HepG2 (cell line): ENCODE measurements around the gene CYP2C19. TPM values are rescaled to one million over a fixed set of nuclear protein-coding genes. Genes with fewer than 3 reads are reported as not detected.

ENCODE experiments used
- ATF4 ChIP-seq, 2 experiments: fragments of 450-650 bp in 1 of 2; sonication (generic) in 1 of 2; formaldehyde crosslinking; IDR thresholded peaks; 2 replicates each; pipeline versions ENCODE4 v1.5.0 to v1.8.0; 2020 to 2022; ENCODE audit warnings: mild to moderate bottlenecking in 1 of 2, missing genetic modification reagents in 1 of 2
- FOSL1 ChIP-seq: sonication (generic); formaldehyde crosslinking; IDR thresholded peaks from 2 replicates; pipeline ENCODE4 v1.9.0; 2021; ENCODE audit warnings: missing genetic modification reagents, borderline replicate concordance
- FOXA1 ChIP-seq, 2 experiments: fragments of 450-650 bp in 1 of 2; sonication (generic) in 1 of 2; formaldehyde crosslinking in 1 of 2; IDR thresholded peaks; 2 replicates each; pipeline versions ENCODE4 v1.4.0 to v1.6.1; 2016 to 2020; ENCODE audit warnings: missing genetic modification reagents in 1 of 2
- GATA4 ChIP-seq: sonication (generic); IDR thresholded peaks from 2 replicates; pipeline ENCODE4 v1.6.1; 2016; ENCODE audit warnings: antibody characterized with exemption, low read depth, borderline replicate concordance
- GFI1 ChIP-seq: sonication (generic); formaldehyde crosslinking; IDR thresholded peaks from 2 replicates; pipeline ENCODE4 v1.5.0; 2020; ENCODE audit warnings: missing genetic modification reagents, mild to moderate bottlenecking, borderline replicate concordance
- HDAC2 ChIP-seq: sonication (generic); formaldehyde crosslinking; IDR thresholded peaks from 2 replicates; pipeline ENCODE4 v1.4.0; 2020; ENCODE audit warnings: missing genetic modification reagents
- HNF4G ChIP-seq, 2 experiments: sonication (generic) in 1 of 2; formaldehyde crosslinking in 1 of 2; IDR thresholded peaks; 2 replicates each; pipeline versions ENCODE4 v1.4.0 to v1.6.1; 2011 to 2020; ENCODE audit warnings: borderline replicate concordance in 2 of 2, low read depth in 2 of 2, mild to moderate bottlenecking in 2 of 2, low read length in 1 of 2, missing genetic modification reagents in 1 of 2, moderate library complexity in 1 of 2
- HOMEZ ChIP-seq: IDR thresholded peaks from 2 replicates; pipeline ENCODE4 v1.6.1; 2016; ENCODE audit warnings: low read depth
- IRX3 ChIP-seq: sonication (generic); formaldehyde crosslinking; IDR thresholded peaks from 2 replicates; pipeline ENCODE4 v1.8.1; 2023; ENCODE audit warnings: mild to moderate bottlenecking, low read depth, missing genetic modification reagents, borderline replicate concordance
- ISL2 ChIP-seq: sonication (generic); formaldehyde crosslinking; IDR thresholded peaks from 2 replicates; pipeline ENCODE4 v1.5.0; 2020; ENCODE audit warnings: missing genetic modification reagents
- KDM6A ChIP-seq: IDR thresholded peaks from 2 replicates; pipeline ENCODE4 v1.6.1; 2016; ENCODE audit warnings: low read depth
- KLF16 ChIP-seq, 2 experiments: sonication (generic) in 1 of 2; formaldehyde crosslinking in 1 of 2; IDR thresholded peaks; 2 replicates each; pipeline versions ENCODE4 v1.6.1 to v1.8.0; 2016 to 2023; ENCODE audit warnings: missing genetic modification reagents in 2 of 2, missing compliant biosample characterization in 1 of 2
- MLLT10 ChIP-seq: sonication (generic); formaldehyde crosslinking; IDR thresholded peaks from 2 replicates; pipeline ENCODE4 v1.4.0; 2020; ENCODE audit warnings: missing genetic modification reagents
- NCOA2 ChIP-seq: sonication (generic); formaldehyde crosslinking; IDR thresholded peaks from 2 replicates; pipeline ENCODE4 v1.8.0; 2022; ENCODE audit warnings: inconsistent platforms
- ONECUT2 ChIP-seq: sonication (generic); formaldehyde crosslinking; IDR thresholded peaks from 2 replicates; pipeline ENCODE4 v1.4.0; 2020; ENCODE audit warnings: missing genetic modification reagents
- PHF5A ChIP-seq: IDR thresholded peaks from one replicate; pipeline ENCODE4 v1.6.1; 2018; ENCODE audit warnings: low read depth, missing genetic modification reagents; ENCODE audit not compliant: unreplicated experiment
- RERE ChIP-seq: IDR thresholded peaks from 2 replicates; pipeline ENCODE4 v1.6.1; 2016; ENCODE audit warnings: low read depth, missing genetic modification reagents, missing compliant biosample characterization
- SAP130 ChIP-seq: IDR thresholded peaks from 2 replicates; pipeline ENCODE4 v1.6.1; 2016; ENCODE audit warnings: low read depth
- SIX1 ChIP-seq: sonication (generic); formaldehyde crosslinking; IDR thresholded peaks from 2 replicates; pipeline ENCODE4 v1.4.0; 2020; ENCODE audit warnings: missing genetic modification reagents, borderline replicate concordance
- SMAD3 ChIP-seq: sonication (generic); formaldehyde crosslinking; IDR thresholded peaks from 2 replicates; pipeline ENCODE4 v1.4.0; 2020; ENCODE audit warnings: missing genetic modification reagents
- THAP11 ChIP-seq: IDR thresholded peaks from 2 replicates; pipeline ENCODE4 v1.6.1; 2016; ENCODE audit warnings: missing biosample characterization, missing genetic modification reagents
- ZNF446 ChIP-seq: sonication (generic); formaldehyde crosslinking; IDR thresholded peaks from 2 replicates; pipeline ENCODE4 v1.5.0; 2020; ENCODE audit warnings: mild to moderate bottlenecking, missing genetic modification reagents
- polyA plus RNA-seq, 8 experiments: library from polyadenylated mRNA; depleted of rRNA in 3 of 8; stranded (reverse) in 7 of 8; unstranded in 1 of 8; fragments of >200 nt; fragmentation: Illumina TruSeq in 4 of 8; extraction: Trizol in 4 of 8; gene quantifications; 2 replicates each; pipeline versions ENCODE4 v1.2.1 to v1.2.3, GENCODE V29; 2011 to 2016; ENCODE audit warnings: low read depth in 4 of 8, missing spikeins in 1 of 8, mixed read lengths in 1 of 8; ENCODE audit not compliant: insufficient read depth in 1 of 8
- total RNA-seq, 5 experiments: library from RNA; depleted of rRNA; stranded (reverse); fragments of >200 nt; fragmentation: Illumina TruSeq; extraction: Trizol; gene quantifications; 2 replicates each; pipeline ENCODE4 v1.2.3, GENCODE V29; 2016; ENCODE audit warnings: low read depth in 1 of 5

CYP2C19 gene
- total and polyA plus RNA-seq, 2 of the 13 experiments (the other 11 are each of a cell fraction or from before 2014, with no cell fraction given) = not detected

- TF ChIP-seq RERE (CRISPR knock-in tag) (peak; percentile 55; the same call in 1 of the 2 replicates), NCOA2 (peak; percentile 86), SAP130 (peak; percentile 43; the same call in 1 of the 2 replicates), HDAC2 (CRISPR knock-in tag) (peak; percentile 80), SIX1 (CRISPR knock-in tag) (peak; percentile 93), ISL2 (peak; percentile 78; the same call in 1 of the 2 replicates), FOXA1 (IDR thresholded peaks at IDR 0.05) (no peak), FOXA1 (CRISPR knock-in tag; IDR thresholded peaks at IDR 0.05) (peak; percentile 72), SMAD3 (0 out of 2 replicates have a peak, but pooled peaks have one; percentile 39), PHF5A (peak; percentile 31), MLLT10 (CRISPR knock-in tag) (no peak), HOMEZ (peak; percentile 64; the same call in 1 of the 2 replicates), HNF4G (IDR thresholded peaks at IDR 0.05; ENCODE audit: borderline replicate concordance, low read depth, low read length) (peak; percentile 70), HNF4G (CRISPR knock-in tag; IDR thresholded peaks at IDR 0.05; ENCODE audit: borderline replicate concordance, low read depth) (no peak), ATF4 (CRISPR knock-in tag; IDR thresholded peaks at IDR 0.05) (peak in 1 of 2 experiments; percentile 95; a peak in 2 of 4 replicates), THAP11 (peak; percentile 76), IRX3 (CRISPR knock-in tag) (no peak), FOSL1 (CRISPR knock-in tag) (no peak), ONECUT2 (0 out of 2 replicates have a peak, but pooled peaks have one; percentile 27), KLF16 (CRISPR knock-in tag; IDR thresholded peaks at IDR 0.05) (peak in 1 of 2 experiments; percentile 49; a peak in 1 of 4 replicates), GATA4 (0 out of 2 replicates have a peak, but pooled peaks have one; percentile 31), GFI1 (CRISPR knock-in tag) (peak; percentile 89), ZNF446 (CRISPR knock-in tag) (no peak), KDM6A (CRISPR knock-in tag) (peak; percentile 49; the same call in 1 of the 2 replicates)
Measured at GRCh38 chr10:94902570-94902969, 140.1 kb downstream of the CYP2C19 start (continued).
